Lower lobe of right lung (tissue), 2 donors: ENCODE measurements around the gene FSTL4. TPM values are rescaled to one million over a fixed set of nuclear protein-coding genes. Genes with fewer than 3 reads are reported as not detected.

Experiments
- ATAC-seq, 2 donors: fragments of 200-7000 bp; cut with Tn5 transposase; one replicate each; pipeline ENCODE4 v1.9.1; 2020 to 2022; ENCODE audit warnings: mild to moderate bottlenecking in 2 of 2, moderate library complexity in 2 of 2
- DNase-seq: peaks from one replicate; pipeline ENCODE4 v3.0.0-alpha.2; 2020
- H3K27ac ChIP-seq: fragments of 200-600 bp; one replicate; pipeline ENCODE4 v1.8.0; 2022
- H3K27me3 ChIP-seq: fragments of 200-600 bp; one replicate; pipeline ENCODE4 v1.8.0; 2022; ENCODE audit warnings: low read depth
- H3K36me3 ChIP-seq: fragments of 200-600 bp; one replicate; pipeline ENCODE4 v1.8.0; 2022; ENCODE audit warnings: mild to moderate bottlenecking
- H3K4me1 ChIP-seq: fragments of 200-600 bp; one replicate; pipeline ENCODE4 v1.8.0; 2022
- H3K4me3 ChIP-seq: fragments of 200-600 bp; one replicate; pipeline ENCODE4 v1.8.0; 2022; ENCODE audit warnings: mild to moderate bottlenecking
- H3K9me3 ChIP-seq: fragments of 200-600 bp; one replicate; pipeline ENCODE4 v1.8.0; 2022
- CTCF ChIP-seq: fragments of 200-600 bp; IDR thresholded peaks from one replicate; pipeline ENCODE4 v1.8.0; 2022; ENCODE audit warnings: antibody characterized with exemption, mild to moderate bottlenecking
- intact Hi-C: fragments of 100-400 bp; cut with DNase I; formaldehyde crosslinking; loops from one replicate; pipeline ENCODE4 v1.11.0; 2022
- total RNA-seq: library from RNA; stranded (reverse); fragmentation: NEBNext Ultra II Directional; extraction: Animal tissue kit (Norgen Biotek cat#: 25700); gene quantifications from one replicate; pipeline ENCODE4 v1.2.1, GENCODE V29; 2021
- donor health status: DM: no; HTN: yes; CAD: no; lungs with severe emphysema.

Gene FSTL4
- total RNA-seq, 1 donor from 2014 or later: 1.9 TPM

DNA sequence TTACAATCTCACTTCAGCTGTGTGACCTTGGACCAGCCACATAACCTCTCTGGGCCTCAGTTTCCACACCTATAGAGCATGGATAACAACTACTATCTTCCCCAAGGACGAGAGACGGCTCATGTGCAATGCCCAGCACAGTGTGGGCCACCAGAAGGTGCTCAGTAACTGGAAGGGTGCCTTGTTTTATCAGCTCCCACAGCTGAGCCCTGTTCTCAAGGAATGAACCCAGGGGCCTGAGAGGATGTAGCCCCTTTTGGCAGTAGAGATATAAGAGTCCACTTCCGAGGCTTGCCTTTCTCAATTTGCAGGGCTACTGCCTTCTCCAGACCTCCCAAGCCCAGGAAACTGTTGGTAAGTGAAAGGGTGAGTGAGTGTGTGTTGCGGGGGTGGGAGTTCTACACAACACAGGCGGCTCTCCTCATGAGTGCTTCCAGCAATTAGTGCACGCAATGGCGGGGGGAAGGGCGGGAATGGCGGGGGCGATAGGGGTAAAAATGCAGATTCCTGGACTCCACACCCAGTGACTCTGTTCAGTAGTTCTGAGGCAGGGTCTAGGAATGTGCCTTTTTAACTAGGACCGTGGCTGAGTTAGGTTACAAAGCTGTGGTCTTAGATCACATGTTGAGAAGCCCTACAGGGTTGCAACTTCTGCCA, 185.1 kb downstream of the FSTL4 start:
- DNase-seq: no peak
- intact Hi-C loops: no loop called here
- Histone ChIP-seq H3K27me3 (no peaks in the 10 kb centered on the region), H3K9me3 (no peaks in the 10 kb centered on the region), H3K4me1 (peaks cover 6% of the 10 kb centered on the region), H3K36me3 (no peaks in the 10 kb centered on the region), H3K27ac (no peak overlapping the region), H3K4me3 (no peak overlapping the region)
- ATAC-seq: no peak
- TF ChIP-seq CTCF: no peak

DNA sequence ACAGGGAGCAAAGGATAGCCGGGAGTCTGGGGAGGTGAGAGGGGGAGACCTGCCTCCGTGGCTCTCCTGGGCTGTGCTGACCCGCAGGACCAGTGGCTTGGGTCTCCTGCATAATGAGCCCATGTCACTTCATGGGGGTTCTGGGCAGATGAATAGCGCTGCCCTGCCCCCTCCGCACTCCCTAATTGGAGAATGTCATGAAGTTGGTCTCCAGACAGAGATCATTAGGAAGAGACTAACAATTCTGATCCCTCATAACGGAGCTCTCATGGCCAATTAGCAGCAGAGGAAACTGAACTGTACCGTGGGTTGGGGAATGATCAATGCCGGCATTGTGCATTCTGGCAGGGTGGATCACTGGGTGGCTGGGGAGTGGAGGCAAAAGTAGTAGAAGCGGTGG, 186.1 kb downstream of the FSTL4 start:
- H3K36me3 ChIP-seq: no peaks in the 10 kb centered on the region
- no peaks in the 10 kb centered on the region for H3K27me3 ChIP-seq
- no peak overlapping the region for H3K4me3 ChIP-seq
- H3K9me3 ChIP-seq: no peaks in the 10 kb centered on the region
- DNase-seq: no peak
- ATAC-seq: no peak
- no peak overlapping the region for H3K27ac ChIP-seq
- intact Hi-C loops: no loop called here
- peaks cover 6% of the 10 kb centered on the region for H3K4me1 ChIP-seq
- no peak for TF ChIP-seq CTCF

- Histone ChIP-seq H3K4me1 (peaks cover 6% of the 10 kb centered on the region), H3K27ac (no peak overlapping the region), H3K36me3 (no peaks in the 10 kb centered on the region), H3K27me3 (no peaks in the 10 kb centered on the region), H3K9me3 (no peaks in the 10 kb centered on the region), H3K4me3 (no peak overlapping the region)
- ATAC-seq: no peak
- TF ChIP-seq CTCF: no peak
- intact Hi-C loops: no loop called here
- DNase-seq: no peak
Measured at GRCh38 chr5:133425764-133426163, 186.6 kb downstream of the FSTL4 start.

- Histone ChIP-seq H3K27me3 (no peaks in the 10 kb centered on the region), H3K36me3 (no peaks in the 10 kb centered on the region), H3K9me3 (no peaks in the 10 kb centered on the region), H3K4me3 (no peak overlapping the region), H3K4me1 (peaks cover 6% of the 10 kb centered on the region), H3K27ac (no peak overlapping the region)
- intact Hi-C loops: no loop called here
- ATAC-seq (no peak), DNase-seq (no peak)
- TF ChIP-seq CTCF: no peak
Measured at GRCh38 chr5:133425222-133425621, 187.1 kb downstream of the FSTL4 start.

- peaks cover 6% of the 10 kb centered on the region for H3K4me1 ChIP-seq
- H3K4me3 ChIP-seq: no peak overlapping the region
- DNase-seq (peak; percentile 80), ATAC-seq (peak; percentile 87)
- TF ChIP-seq CTCF: peak; percentile 95
- no peaks in the 10 kb centered on the region for H3K27me3 ChIP-seq
- H3K9me3 ChIP-seq: no peaks in the 10 kb centered on the region
- intact Hi-C loops: no loop called here
- H3K27ac ChIP-seq: no peak overlapping the region
- H3K36me3 ChIP-seq: no peaks in the 10 kb centered on the region
Measured at GRCh38 chr5:133423618-133424282, 188.6 kb downstream of the FSTL4 start.
